HG03103 (cell line): ENCODE data around the gene PANX1.

ENCODE experiments used
- ATAC-seq: cut with Tn5 transposase; IDR thresholded peaks from one replicate; pipeline ENCODE4 v1.9.1; 2021; ENCODE audit warnings: low read depth; ENCODE audit not compliant: unreplicated experiment

PANX1 gene

GRCh38 chr11:94183251-94183885 lies 54.7 kb downstream of the PANX1 start:
- ATAC-seq: no peak

DNA sequence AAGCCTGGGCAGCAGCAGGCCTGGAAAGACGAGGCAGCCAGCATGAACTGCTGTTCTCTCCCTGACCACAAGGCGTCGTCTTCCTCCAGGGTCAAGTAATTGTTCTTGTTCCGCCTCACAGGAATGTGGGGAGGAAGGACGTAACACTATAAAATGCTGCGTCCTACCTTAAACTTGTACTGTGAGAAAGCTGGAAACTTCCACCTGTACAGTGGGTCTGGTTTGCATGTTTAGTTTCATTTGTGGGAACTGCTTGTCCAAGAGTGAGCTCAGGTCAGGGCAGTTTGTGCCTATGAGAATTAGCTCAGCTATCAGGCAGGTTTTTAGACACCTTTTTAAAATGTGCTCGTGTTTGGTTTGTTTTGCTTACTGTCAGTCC lies 55.2 kb downstream of the PANX1 start:
- ATAC-seq: peak; percentile 78

DNA sequence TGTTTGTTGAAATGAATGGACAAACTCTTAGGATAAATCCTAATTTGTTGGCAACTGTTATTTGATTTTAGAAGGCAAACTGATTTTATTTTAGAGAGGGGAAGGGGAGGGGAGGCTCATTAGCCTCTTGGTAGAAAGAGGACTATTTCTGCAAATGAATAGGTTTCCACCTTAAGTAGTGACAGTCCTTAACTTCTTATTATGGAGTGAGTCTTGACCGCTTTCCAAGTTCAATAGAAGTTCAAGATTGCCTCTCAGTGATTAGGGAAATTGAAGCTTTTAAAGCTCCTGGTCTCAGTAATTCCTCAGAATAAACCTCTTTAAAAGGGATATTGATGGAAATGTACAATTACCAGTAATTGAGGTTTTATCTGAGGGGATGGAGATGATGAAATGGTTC lies 55.7 kb downstream of the PANX1 start:
- ATAC-seq: no peak

DNA sequence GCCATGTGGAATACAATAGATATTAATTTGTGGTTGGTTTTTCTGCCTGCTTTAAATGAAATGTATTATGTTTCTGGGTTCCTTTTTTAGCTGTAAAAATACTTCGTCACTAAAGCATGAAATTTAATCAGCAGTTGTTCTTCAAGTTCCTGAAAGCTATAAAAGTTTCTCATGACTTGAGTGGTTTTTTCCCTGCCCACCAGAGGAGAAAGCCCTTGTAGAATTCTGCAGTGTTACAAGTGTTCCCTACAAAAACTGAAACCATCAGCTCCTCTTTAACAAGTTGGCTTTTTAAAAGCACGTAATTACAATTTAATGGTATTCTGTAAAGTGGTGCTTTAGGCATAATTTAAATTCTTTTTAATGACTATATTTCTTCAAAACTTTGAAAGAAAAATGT lies 56.2 kb downstream of the PANX1 start:
- no peak for ATAC-seq

DNA sequence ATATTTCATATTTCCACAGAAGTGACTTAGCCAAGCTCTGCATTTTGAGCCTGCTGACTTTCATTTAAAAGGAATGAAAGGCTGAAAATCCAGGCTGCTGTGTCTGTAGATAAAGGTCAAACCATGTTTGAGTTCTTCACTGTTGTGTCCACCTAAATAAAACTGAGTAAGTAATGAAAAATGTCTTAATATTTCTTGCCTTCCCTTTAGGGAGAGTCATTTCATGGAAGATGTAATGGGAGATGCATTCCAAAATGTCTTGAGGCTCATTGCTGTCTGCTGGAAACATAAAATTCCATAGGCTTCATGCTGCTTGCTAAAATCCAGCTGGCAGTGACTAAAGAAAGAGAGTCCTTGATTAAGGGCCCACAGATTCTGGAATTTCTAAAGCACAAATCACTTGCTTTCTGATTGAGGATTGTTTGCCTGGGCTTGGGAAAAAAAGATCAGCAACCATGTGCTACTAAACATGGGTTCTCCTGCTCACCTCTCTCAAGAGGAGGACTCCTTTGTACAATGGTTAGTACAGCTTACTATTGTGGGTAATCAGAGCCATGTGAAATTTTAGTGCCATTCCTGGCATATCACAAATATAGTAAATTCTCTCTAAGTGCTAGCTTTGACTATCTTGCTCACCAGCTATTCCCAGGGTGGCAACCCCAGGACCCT lies 56.9 kb downstream of the PANX1 start:
- no peak for ATAC-seq

- ATAC-seq: no peak
Measured at GRCh38 chr11:94186342-94187203, 57.9 kb downstream of the PANX1 start.

GRCh38 chr11:94193288-94193687 lies 64.6 kb downstream of the PANX1 start:
- no peak for ATAC-seq

- ATAC-seq: no peak
Measured at GRCh38 chr11:94194712-94195111, 66.1 kb downstream of the PANX1 start.

DNA sequence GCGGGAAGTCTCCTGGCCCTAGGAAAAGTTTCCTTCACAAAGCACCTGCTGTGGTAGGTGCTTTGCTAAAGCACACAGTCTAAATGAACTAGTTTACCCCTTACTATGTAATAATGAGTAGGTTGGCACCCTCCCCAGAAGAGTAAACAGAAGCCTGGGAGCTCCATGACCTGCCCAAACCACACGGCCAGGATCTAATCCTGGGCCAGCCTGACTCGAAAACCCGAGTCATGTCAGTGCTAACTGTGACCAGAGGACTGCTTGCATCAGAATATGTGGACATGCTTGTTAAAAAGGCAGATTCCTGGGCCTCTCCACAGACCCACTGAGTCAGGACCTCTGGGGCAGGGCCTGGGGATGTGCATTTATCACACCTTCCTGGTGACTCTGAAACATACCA lies 67.7 kb downstream of the PANX1 start:
- ATAC-seq: no peak

GRCh38 chr11:94198718-94199117 lies 70.1 kb downstream of the PANX1 start:
- no peak for ATAC-seq

DNA sequence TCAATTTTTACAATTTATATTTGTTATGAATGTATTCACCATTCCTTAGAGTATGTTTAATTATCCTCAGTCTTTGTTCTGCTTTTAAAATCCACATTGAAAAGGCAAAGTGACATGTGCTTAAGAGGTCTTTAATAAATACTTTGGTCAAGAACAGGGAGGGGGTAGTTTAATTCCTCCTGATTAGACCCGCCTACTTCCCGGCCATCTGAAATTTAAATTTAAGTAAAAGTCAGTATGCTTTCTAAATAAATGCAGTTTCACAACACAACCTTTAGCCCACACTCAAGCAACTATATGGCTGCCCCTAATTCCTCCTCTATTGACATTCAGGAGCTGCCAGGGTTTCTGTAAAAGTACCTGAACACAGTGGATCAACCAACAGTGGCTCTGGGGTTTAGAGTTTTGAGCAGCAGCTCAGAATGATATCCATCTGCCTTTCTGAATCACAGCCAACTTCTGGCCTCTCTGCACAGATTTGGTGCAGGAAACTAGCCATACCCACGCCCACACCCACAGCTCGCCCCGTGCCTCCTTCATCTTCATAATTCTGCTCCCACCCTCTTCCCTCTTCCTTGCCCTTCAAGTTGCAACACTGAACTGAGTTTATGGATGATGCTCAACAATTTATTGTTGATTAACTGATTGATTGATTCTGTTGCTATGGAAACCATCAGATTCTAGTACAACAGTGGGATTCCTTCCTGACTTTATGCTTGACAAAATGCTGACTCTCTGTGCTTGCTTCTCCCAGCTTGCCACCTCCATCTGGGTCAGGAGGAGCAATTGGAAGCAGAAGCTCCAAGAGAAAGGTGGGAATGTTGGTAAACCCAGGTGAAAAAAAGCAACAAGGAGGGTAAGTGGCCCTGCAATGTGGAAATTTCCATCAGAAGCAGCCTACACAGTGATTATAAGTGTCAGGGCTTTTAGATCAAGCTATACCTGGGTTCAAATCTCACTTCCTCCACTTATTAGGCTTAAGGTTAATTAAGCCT lies 70.8 kb downstream of the PANX1 start:
- ATAC-seq: no peak

- no peak for ATAC-seq
Measured at GRCh38 chr11:94201004-94201465, 72.4 kb downstream of the PANX1 start.

DNA sequence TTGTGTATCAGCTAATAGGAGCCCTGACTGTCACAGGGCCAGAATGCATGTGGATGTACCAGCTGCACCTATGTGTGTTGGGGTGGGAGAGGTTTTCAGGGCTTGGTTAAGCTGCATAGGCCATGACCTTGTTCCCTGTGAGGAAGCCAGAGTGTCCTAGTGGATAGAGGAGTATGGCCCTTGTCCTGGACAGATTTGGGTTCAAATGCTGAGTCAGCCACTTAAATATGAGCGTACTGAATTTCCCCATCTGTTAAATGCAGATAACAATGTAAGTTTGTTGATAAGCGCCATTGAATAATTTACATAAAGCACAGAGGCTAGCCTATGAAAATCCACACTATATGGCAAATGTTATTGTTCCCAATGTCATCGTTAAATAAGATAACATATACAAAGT lies 74.4 kb downstream of the PANX1 start:
- ATAC-seq: no peak

GRCh38 chr11:94211261-94211830 lies 82.7 kb downstream of the PANX1 start:
- no peak for ATAC-seq

GRCh38 chr11:94212898-94213297 lies 84.3 kb downstream of the PANX1 start:
- no peak for ATAC-seq

GRCh38 chr11:94217705-94218104 lies 89.1 kb downstream of the PANX1 start:
- no peak for ATAC-seq

GRCh38 chr11:94218372-94218771 lies 89.7 kb downstream of the PANX1 start:
- no peak for ATAC-seq

GRCh38 chr11:94219771-94220170 lies 91.1 kb downstream of the PANX1 start:
- ATAC-seq: no peak

DNA sequence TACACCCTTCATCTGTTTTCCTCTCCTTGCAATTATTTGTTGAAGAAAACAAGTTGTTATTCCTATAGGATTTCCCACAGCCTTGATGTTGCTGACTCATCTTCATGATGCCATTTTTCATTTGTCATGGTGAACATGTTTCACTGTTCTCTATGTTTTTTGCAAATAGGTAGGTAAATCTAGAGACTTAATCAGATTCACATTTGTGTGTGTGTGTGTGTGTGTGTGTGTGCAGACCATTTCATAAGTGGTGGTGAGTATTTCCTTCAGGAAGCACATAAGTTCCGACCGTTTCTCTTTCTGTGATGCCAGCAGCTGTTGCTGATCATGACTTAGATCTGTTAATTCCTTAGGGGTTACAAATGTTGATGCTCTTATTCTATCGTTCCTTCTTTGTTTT lies 95.4 kb downstream of the PANX1 start:
- no peak for ATAC-seq
